Measurements from ENCODE around the gene ANKRD6. TPM values are rescaled to one million over a fixed set of nuclear protein-coding genes. Genes with fewer than 3 reads are reported as not detected.

Gene ANKRD6
- total RNA-seq, 1 donor from 2014 or later = 4.7 TPM

- DNase-seq (ENCODE audit: low read depth, low spot score) = no peak
These were observed 122.9 kb downstream of the ANKRD6 start for GRCh38 chr6:89555806-89556205.

GRCh38 chr6:89559487-89559886, 126.5 kb downstream of the ANKRD6 start:
- DNase-seq (ENCODE audit: low read depth, low spot score) = no peak

GRCh38 chr6:89562093-89562973, 129.4 kb downstream of the ANKRD6 start:
- no peak for DNase-seq (ENCODE audit: low read depth, low spot score)

- no peak for DNase-seq (ENCODE audit: low read depth, low spot score)
These were observed 130.9 kb downstream of the ANKRD6 start for GRCh38 chr6:89563866-89564265.

GRCh38 chr6:89564752-89565427, 131.9 kb downstream of the ANKRD6 start:
- no peak for DNase-seq (ENCODE audit: low read depth, low spot score)

GRCh38 chr6:89566008-89566800, 133.3 kb downstream of the ANKRD6 start:
- no peak for DNase-seq (ENCODE audit: low read depth, low spot score)

- DNase-seq (ENCODE audit: low read depth, low spot score) = no peak
These were observed 134.1 kb downstream of the ANKRD6 start for GRCh38 chr6:89566930-89567629.

GRCh38 chr6:89567630-89568390, 134.9 kb downstream of the ANKRD6 start:
- no peak for DNase-seq (ENCODE audit: low read depth, low spot score)

- no peak for DNase-seq (ENCODE audit: low read depth, low spot score)
These were observed 142.1 kb downstream of the ANKRD6 start for GRCh38 chr6:89574910-89575561.

GRCh38 chr6:89575562-89575960, 142.6 kb downstream of the ANKRD6 start:
- DNase-seq (ENCODE audit: low read depth, low spot score) = no peak

GRCh38 chr6:89580997-89581666, 148.2 kb downstream of the ANKRD6 start:
- no peak for DNase-seq (ENCODE audit: low read depth, low spot score)

- DNase-seq (ENCODE audit: low read depth, low spot score) = no peak
These were observed 148.7 kb downstream of the ANKRD6 start for GRCh38 chr6:89581689-89582088.

- no peak for DNase-seq (ENCODE audit: low read depth, low spot score)
These were observed 149.8 kb downstream of the ANKRD6 start for GRCh38 chr6:89582669-89583325.

GRCh38 chr6:89583559-89583958, 150.6 kb downstream of the ANKRD6 start:
- DNase-seq (ENCODE audit: low read depth, low spot score) = no peak

GRCh38 chr6:89584539-89584938, 151.6 kb downstream of the ANKRD6 start:
- no peak for DNase-seq (ENCODE audit: low read depth, low spot score)

- DNase-seq (ENCODE audit: low read depth, low spot score) = no peak
These were observed 152.2 kb downstream of the ANKRD6 start for GRCh38 chr6:89585154-89585553.

GRCh38 chr6:89589297-89590025, 156.5 kb downstream of the ANKRD6 start:
- no peak for DNase-seq (ENCODE audit: low read depth, low spot score)

- no peak for DNase-seq (ENCODE audit: low read depth, low spot score)
These were observed 157.2 kb downstream of the ANKRD6 start for GRCh38 chr6:89590133-89590532.

All from pulmonary artery endothelial cell (primary cell).